Prostate gland (tissue), 2 donors: ENCODE results near the gene IFI16.

Experiments used
- CTCF ChIP-seq, 4 experiments: fragments of 200-600 bp in 2 of 4; fragments of 450-650 bp in 2 of 4; sonication (generic) in 2 of 4; IDR thresholded peaks; 1 replicate in 3 of 4; 2 replicates in 1 of 4; pipeline ENCODE4 v1.5.1; 2016 to 2019; ENCODE audit warnings: antibody characterized with exemption in 4 of 4, mild to moderate bottlenecking in 2 of 4, moderate library complexity in 2 of 4
- POLR2A ChIP-seq: fragments of 450-650 bp; IDR thresholded peaks from one replicate; pipeline ENCODE4 v1.6.1; 2016; ENCODE audit warnings: antibody characterized with exemption, mild to moderate bottlenecking

DNA sequence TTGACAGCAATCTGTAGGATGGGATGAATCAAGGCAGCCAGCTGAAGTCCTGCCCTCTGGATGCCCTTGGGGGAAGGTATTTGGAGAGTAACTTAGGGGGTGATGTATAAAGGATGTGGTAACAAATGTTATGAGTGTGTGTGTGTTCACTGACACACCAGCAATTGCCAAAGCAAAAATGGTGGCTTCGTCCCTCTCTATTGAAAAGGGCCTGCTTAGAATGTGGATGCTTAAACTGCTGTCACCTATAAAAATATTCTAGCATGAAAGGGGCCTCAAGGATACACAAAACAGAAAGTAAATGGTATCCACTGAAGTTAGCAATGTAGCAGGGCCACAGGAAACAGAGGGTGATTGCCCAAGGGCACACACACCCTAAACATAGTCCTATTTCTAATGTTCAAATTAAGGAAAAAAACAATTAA is 81.9 kb downstream of the IFI16 start:
- TF ChIP-seq CTCF (IDR thresholded peaks at IDR 0.05) (no peak), POLR2A (no peak)
